NT2/D1 (cell line): ENCODE measurements around the gene MAN1A1.

Experiments
- SUZ12 ChIP-seq: IDR thresholded peaks from 2 replicates; pipeline ENCODE4 v1.6.1; 2011; ENCODE audit not compliant: insufficient read length, insufficient read depth; ENCODE audit errors: extremely low read depth
- YY1 ChIP-seq: IDR thresholded peaks from 2 replicates; pipeline ENCODE4 v1.6.1; 2011; ENCODE audit not compliant: insufficient read length, insufficient read depth

- TF ChIP-seq YY1: no peak
- TF ChIP-seq SUZ12: no peak
These were observed 6.3 kb upstream of the MAN1A1 start for GRCh38 chr6:119355890-119356289.
